Mucosa of descending colon (tissue), 3 donors: ENCODE data around the gene BTBD1. TPM values are rescaled to one million over a fixed set of nuclear protein-coding genes. Genes with fewer than 3 reads are reported as not detected.
A peak's percentile ranks its signal among the peaks of the same experiment; 100 is the strongest.

Experiments used
- ATAC-seq: fragments of 200-7000 bp; cut with Tn5 transposase; one replicate; pipeline ENCODE4 v1.9.1; 2020; ENCODE audit warnings: mild to moderate bottlenecking, moderate library complexity
- DNase-seq, 3 donors: peaks; one replicate each; pipeline ENCODE4 v3.0.0-alpha.2; 2020
- H3K36me3 ChIP-seq: fragments of 200-600 bp; one replicate; pipeline ENCODE4 v1.8.0; 2021; ENCODE audit warnings: low read depth, mild to moderate bottlenecking
- H3K4me1 ChIP-seq: fragments of 200-600 bp; one replicate; pipeline ENCODE4 v1.8.0; 2021; ENCODE audit warnings: low read depth, mild to moderate bottlenecking
- H3K4me3 ChIP-seq: fragments of 200-600 bp; one replicate; pipeline ENCODE4 v1.8.0; 2021; ENCODE audit warnings: mild to moderate bottlenecking
- H3K9me3 ChIP-seq: fragments of 200-600 bp; one replicate; pipeline ENCODE4 v1.8.0; 2021; ENCODE audit warnings: mild to moderate bottlenecking
- intact Hi-C, 2 donors: fragments of 100-400 bp; cut with DNase I in 1 of 2; cut with micrococcal nuclease in 1 of 2; formaldehyde crosslinking; loops; one replicate each; pipeline versions ENCODE4 v1.11.0 to v1.11.1; 2022; cut with DNase I, micrococcal nuclease
- total RNA-seq, 3 donors: library from RNA; stranded (reverse); fragmentation: NEBNext Ultra II Directional in 2 of 3; extraction: Animal tissue kit (Norgen Biotek cat#: 25700) in 2 of 3; gene quantifications; one replicate each; pipeline versions ENCODE4 v1.2.1 to v1.2.4, GENCODE V29; 2021 to 2023
- TF ChIP-seq, protein P1 (sequence below): fragments of 200-600 bp; IDR thresholded peaks from one replicate; pipeline ENCODE4 v1.8.0; 2022; ENCODE audit warnings: antibody characterized with exemption, mild to moderate bottlenecking
- donor health status: DM: no; HTN: no; CAD: no; lungs with moderate emphysema.
- donor health status: DM: no; HTN: no; CAD: no.
- donor health status: DM: no; HTN: yes; CAD: no.

The BTBD1 gene
- total RNA-seq, 3 donors from 2014 or later = 50.9 to 57.8 (median 53.7) TPM

DNA sequence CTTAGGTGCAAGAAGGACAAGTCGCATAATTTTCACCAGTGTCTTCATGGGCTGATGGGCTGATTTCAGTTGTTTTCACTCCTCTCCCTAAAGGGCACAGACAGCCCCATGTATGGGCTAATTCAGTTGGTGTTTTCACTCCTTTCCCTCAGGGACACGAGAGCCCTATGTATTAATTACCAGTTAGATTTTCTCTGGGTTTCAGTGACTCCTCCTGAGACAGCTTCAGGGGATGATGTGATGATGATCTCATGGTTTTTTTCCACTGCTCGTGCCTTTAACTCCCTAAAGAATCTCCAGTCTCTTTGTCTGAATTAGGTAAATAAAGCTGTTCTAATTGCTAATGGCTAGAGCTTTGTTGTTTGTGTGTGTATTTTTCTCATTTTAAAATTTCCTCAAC is 71.1 kb downstream of the BTBD1 start:
- intact Hi-C loops = no loop called here
- H3K9me3 ChIP-seq = no peaks in the 10 kb centered on the region
- TF ChIP-seq, protein P1, sequence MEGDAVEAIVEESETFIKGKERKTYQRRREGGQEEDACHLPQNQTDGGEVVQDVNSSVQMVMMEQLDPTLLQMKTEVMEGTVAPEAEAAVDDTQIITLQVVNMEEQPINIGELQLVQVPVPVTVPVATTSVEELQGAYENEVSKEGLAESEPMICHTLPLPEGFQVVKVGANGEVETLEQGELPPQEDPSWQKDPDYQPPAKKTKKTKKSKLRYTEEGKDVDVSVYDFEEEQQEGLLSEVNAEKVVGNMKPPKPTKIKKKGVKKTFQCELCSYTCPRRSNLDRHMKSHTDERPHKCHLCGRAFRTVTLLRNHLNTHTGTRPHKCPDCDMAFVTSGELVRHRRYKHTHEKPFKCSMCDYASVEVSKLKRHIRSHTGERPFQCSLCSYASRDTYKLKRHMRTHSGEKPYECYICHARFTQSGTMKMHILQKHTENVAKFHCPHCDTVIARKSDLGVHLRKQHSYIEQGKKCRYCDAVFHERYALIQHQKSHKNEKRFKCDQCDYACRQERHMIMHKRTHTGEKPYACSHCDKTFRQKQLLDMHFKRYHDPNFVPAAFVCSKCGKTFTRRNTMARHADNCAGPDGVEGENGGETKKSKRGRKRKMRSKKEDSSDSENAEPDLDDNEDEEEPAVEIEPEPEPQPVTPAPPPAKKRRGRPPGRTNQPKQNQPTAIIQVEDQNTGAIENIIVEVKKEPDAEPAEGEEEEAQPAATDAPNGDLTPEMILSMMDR = no peak
- H3K4me1 ChIP-seq = peaks cover 4% of the 10 kb centered on the region
- no peak for DNase-seq
- no peak for ATAC-seq
- no peak overlapping the region for H3K4me3 ChIP-seq
- H3K36me3 ChIP-seq = no peaks in the 10 kb centered on the region

DNA sequence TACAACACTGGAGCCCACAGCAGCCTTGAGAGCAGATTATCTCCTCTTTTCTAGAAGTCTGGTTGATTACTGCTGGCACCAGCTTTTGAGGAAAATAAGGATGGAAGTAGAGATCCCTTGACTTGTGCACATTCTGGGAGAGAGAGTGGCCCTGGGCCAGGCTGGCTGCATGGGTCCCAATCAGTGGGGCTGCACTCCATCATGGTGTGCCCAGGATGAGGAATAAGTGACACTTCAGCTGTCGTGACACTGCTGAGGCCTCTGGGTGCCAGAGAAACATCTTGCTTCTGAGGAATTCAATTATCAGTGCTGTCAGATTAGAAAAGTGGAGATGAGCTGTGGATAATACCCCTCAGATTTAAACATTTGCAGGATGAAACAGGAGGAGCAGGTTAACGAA is 72.0 kb downstream of the BTBD1 start:
- Histone ChIP-seq H3K9me3 (no peaks in the 10 kb centered on the region), H3K36me3 (no peaks in the 10 kb centered on the region), H3K4me1 (peaks cover 3% of the 10 kb centered on the region), H3K4me3 (no peak overlapping the region)
- no peak for DNase-seq
- TF ChIP-seq, protein P1 = no peak
- intact Hi-C loops = no loop called here
- ATAC-seq = no peak

DNA sequence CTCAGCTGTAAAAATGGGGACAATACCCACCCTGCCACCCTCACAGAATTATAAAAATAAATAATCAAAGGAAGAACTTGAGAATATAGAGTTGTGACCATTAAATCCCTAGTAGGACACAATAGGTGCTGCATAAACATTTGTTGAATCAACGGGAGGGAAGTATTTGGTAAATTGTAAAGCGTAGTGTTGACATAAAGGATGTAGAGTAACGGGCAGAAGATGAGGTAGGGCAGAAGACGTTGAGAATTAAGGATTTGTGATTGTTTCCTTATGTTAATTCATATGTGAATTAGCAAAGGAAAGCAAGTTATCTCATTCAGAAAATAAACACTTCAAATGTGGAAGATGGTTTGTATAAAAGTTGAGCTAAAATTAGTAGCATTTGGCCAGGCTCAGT is 73.9 kb downstream of the BTBD1 start:
- intact Hi-C loops = no loop called here

DNA sequence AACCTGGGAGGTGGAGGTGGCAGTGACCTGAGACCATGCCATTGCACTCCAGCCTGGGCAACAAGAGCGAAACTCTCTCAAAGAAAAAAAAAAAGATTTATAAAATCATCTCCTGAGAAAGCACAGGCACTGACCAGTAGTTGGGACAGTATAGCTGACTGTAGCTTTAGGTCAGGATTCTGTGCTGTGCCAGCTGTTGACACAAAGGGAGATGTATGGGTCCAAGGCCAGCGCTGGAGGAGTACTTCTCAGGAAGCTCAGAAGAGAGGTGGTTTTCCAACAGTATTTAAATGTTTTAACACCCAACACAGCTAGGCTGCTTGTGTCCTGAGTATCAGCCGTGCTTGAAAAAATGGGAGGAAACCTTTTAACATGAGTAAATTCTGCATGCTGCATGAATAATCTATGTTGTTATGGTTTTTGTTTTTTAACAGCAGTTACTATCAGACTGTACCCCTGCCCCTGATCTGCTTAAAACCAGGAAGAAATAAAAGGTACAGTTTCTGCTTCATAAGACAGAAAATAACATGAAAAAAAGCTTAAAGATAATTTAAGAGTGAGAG is 74.5 kb downstream of the BTBD1 start:
- intact Hi-C loops = no loop called here
- ATAC-seq = no peak
- Histone ChIP-seq H3K4me1 (no peaks in the 10 kb centered on the region), H3K36me3 (no peaks in the 10 kb centered on the region), H3K9me3 (no peaks in the 10 kb centered on the region), H3K4me3 (no peak overlapping the region)
- TF ChIP-seq, protein P1 = no peak
- no peak for DNase-seq

More for the DNA sequence above, 73.9 kb downstream of the BTBD1 start:
- ATAC-seq (no peak), DNase-seq (no peak)
- H3K36me3 ChIP-seq = no peaks in the 10 kb centered on the region
- H3K4me3 ChIP-seq = no peak overlapping the region
- H3K4me1 ChIP-seq = no peaks in the 10 kb centered on the region
- TF ChIP-seq, protein P1 = no peak
- H3K9me3 ChIP-seq = no peaks in the 10 kb centered on the region

DNA sequence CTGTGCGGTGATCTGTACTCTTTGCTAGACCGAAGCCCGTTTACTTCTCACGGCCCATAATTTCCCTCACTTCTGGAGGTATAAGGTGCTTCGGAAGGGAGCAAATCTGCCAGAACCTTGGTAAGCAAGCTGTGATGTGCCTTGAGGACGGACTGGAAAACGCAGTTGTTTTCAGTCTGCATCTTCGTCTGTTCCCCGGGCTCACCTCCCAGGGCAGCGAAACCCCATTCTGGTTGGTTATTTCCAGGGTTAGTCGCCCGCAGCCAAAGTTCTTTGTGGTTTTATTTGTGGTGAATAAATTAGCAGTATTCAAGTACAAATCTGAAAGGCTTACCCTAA is 80.6 kb downstream of the BTBD1 start:
- ATAC-seq (no peak), DNase-seq (no peak)
- Histone ChIP-seq H3K9me3 (no peaks in the 10 kb centered on the region), H3K4me3 (peak overlapping the region; percentile 52), H3K36me3 (no peaks in the 10 kb centered on the region), H3K4me1 (peaks cover 6% of the 10 kb centered on the region)
- intact Hi-C loops = no loop called here
- TF ChIP-seq, protein P1 = no peak
